AG04449 (cell line): ENCODE results near the gene RFTN2.
"Not testable (repeated sequence)": the region's sequence is repeated elsewhere in the genome, so short reads cannot be mapped to it uniquely, and the experiment has no call there.

ENCODE experiments used
- CTCF ChIA-PET: fragments of 350-600 bp; formaldehyde crosslinking; extraction: SDS; loops from one replicate; lab custom pipeline; 2021; ENCODE audit warnings: antibody characterized with exemption; lab: Yijun Ruan, JAX
- POLR2A ChIA-PET: fragments of 400-600, 350-600 bp; formaldehyde crosslinking; extraction: SDS; loops from one replicate; lab custom pipeline; 2020; ENCODE audit warnings: antibody characterized with exemption, inconsistent platforms; lab: Yijun Ruan, JAX
- DNase-seq: peaks from one replicate; pipeline ENCODE4 v3.0.0-alpha.2; 2010; ENCODE audit warnings: low read depth, low spot score
- H3K4me3 ChIP-seq: 2 replicates; pipeline ENCODE4 v1.5.1; 2011; ENCODE audit warnings: low read depth, mild to moderate bottlenecking, control low read depth, low read length
- CTCF ChIP-seq: IDR thresholded peaks from one replicate; pipeline ENCODE4 v1.5.1; 2011; ENCODE audit warnings: mild to moderate bottlenecking, moderate library complexity, low read length, control low read depth, inconsistent platforms; ENCODE audit not compliant: insufficient read depth; ENCODE audit errors: missing control alignments

Gene RFTN2

GRCh38 chr2:197641666-197642065 lies 33.7 kb downstream of the RFTN2 start:
- ChIA-PET POLR2A (no interaction called here), CTCF (interaction anchor here (0.9 kb wide), 1 partner anchor 106 kb away, joined by 3 read pairs; no protein-coding TSS in a partner anchor)
- no peak overlapping the region for H3K4me3 ChIP-seq
- DNase-seq: no peak
- TF ChIP-seq CTCF: no peak

GRCh38 chr2:197640571-197641122 lies 34.7 kb downstream of the RFTN2 start:
- POLR2A ChIA-PET, DNase-seq, CTCF ChIA-PET, H3K4me3 ChIP-seq: not testable (repeated sequence)

- CTCF ChIA-PET: no interaction called here
- POLR2A ChIA-PET: no interaction called here
- no peak for TF ChIP-seq CTCF
- no peak for DNase-seq
- no peak overlapping the region for H3K4me3 ChIP-seq
Measured at GRCh38 chr2:197633109-197633657, 42.2 kb downstream of the RFTN2 start.

- CTCF ChIA-PET: no interaction called here
- POLR2A ChIA-PET: no interaction called here
- no peak for TF ChIP-seq CTCF
- H3K4me3 ChIP-seq: no peak overlapping the region
- DNase-seq: no peak
Measured at GRCh38 chr2:197628043-197628500, 47.3 kb downstream of the RFTN2 start.

GRCh38 chr2:197626965-197627625 lies 48.3 kb downstream of the RFTN2 start:
- DNase-seq: no peak
- ChIA-PET CTCF (no interaction called here), POLR2A (no interaction called here)
- H3K4me3 ChIP-seq: no peak overlapping the region
- no peak for TF ChIP-seq CTCF

GRCh38 chr2:197620133-197620532 lies 55.3 kb downstream of the RFTN2 start:
- ChIA-PET POLR2A (no interaction called here), CTCF (no interaction called here)
- no peak for DNase-seq
- no peak for TF ChIP-seq CTCF
- H3K4me3 ChIP-seq: no peak overlapping the region
